Stimulated activated naive B cell treated with anti-CD40 and anti-IgM and Interleukin-4, amounts not matched to agents 10 μg/mL and 1 μg/mL and 100 μg/mL, for 72 hours (primary cell): Measurements from ENCODE around the gene CDH18.

ENCODE experiments used
- ATAC-seq, 2 donors: fragments of 150-1000 bp; cut with Tn5 transposase; replicated peaks; 2 replicates each; pipeline ENCODE4 v1.10.0; 2021; ENCODE audit warnings: moderate library complexity in 1 of 2
- DNase-seq: peaks from one replicate; pipeline ENCODE4 v3.0.0; 2021
- H3K27ac Mint-ChIP-seq: one replicate; pipeline ENCODE4 v1.8.0; 2022; ENCODE audit warnings: mild to moderate bottlenecking, mixed read lengths
- H3K27me3 Mint-ChIP-seq, 2 donors: one replicate each; pipeline ENCODE4 v1.8.0; 2022; ENCODE audit warnings: mixed read lengths in 2 of 2
- H3K36me3 Mint-ChIP-seq, 2 donors: one replicate each; pipeline ENCODE4 v1.8.0; 2022; ENCODE audit warnings: mixed read lengths in 2 of 2, mild to moderate bottlenecking in 1 of 2
- H3K4me1 Mint-ChIP-seq, 2 donors: one replicate each; pipeline ENCODE4 v1.8.0; 2022; ENCODE audit warnings: mixed read lengths in 2 of 2, mild to moderate bottlenecking in 1 of 2
- H3K4me3 Mint-ChIP-seq, 2 donors: one replicate each; pipeline ENCODE4 v1.8.0; 2022; ENCODE audit warnings: mild to moderate bottlenecking in 2 of 2, mixed read lengths in 2 of 2, moderate library complexity in 1 of 2
- H3K9me3 Mint-ChIP-seq, 2 donors: one replicate each; pipeline ENCODE4 v1.8.0; 2022; ENCODE audit warnings: mixed read lengths in 2 of 2, mild to moderate bottlenecking in 1 of 2

Gene CDH18

DNA sequence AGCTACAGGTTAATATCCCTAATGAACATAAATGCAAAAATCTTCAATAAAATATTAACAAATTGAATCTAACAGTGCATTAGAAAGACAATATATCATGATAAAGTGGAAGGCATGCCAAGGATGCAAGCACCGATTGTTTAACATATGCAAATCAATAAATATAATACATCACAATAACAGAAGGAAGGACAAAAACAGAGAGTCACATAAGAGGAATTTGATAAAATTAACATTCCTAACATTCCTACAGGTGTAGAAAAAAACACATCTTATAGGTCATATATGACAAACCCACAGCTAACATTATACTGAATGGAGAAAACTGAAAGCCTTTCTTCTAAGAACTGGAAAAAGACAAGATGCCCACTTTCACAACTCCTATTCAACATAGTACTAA is 297.0 kb downstream of the CDH18 start:
- Mint-ChIP-seq H3K4me3 (no peak overlapping the region), H3K36me3 (no peaks in the 10 kb centered on the region), H3K27ac (no peak overlapping the region), H3K9me3 (peaks cover 14 to 15% of the 10 kb centered on the region in 2 donors), H3K27me3 (no peaks in the 10 kb centered on the region), H3K4me1 (no peaks in the 10 kb centered on the region)
- no peak for ATAC-seq
- no peak for DNase-seq

DNA sequence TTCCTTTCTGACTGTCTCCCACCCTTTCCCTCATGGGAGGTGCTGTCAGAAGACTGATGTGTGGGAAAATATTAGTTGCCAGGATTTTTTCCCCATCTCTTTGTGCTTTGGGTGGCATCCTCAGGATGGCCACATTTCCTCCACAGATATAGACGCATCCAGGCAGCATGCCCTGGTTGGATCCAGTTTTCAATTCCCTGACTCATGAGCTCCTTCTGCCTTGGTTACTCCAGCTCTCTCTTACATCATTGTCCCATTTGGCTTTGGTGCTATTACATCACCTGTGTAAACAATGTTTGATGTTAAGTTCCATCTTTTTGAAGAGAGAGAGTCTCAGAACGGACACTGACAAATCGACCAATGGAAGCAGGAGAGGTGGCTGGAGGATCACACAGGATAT is 302.5 kb downstream of the CDH18 start:
- Mint-ChIP-seq H3K27ac (no peak overlapping the region), H3K4me3 (no peak overlapping the region), H3K27me3 (no peaks in the 10 kb centered on the region), H3K36me3 (no peaks in the 10 kb centered on the region), H3K4me1 (no peaks in the 10 kb centered on the region), H3K9me3 (peaks cover 14 to 15% of the 10 kb centered on the region in 2 donors)
- ATAC-seq, result no peak
- DNase-seq, result no peak

DNA sequence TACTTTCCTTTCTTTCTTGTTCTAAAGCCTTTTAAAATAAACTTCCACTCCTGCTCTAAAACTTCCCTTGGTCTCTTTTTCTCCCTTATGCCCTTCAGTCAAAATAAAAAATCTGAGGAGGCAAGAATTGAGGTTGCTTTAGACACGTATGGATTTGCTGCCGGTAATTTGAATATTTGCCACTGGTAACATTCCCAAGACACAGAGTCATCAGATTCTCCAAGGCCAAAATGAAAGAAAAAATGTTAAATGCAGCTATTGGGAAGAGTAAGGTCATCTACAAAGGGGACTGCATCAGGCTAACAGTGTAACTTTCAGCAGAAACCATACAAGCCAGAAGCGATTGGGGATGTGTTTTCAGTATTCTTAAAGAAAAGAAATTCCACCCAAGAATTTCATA is 311.1 kb downstream of the CDH18 start:
- no peaks in the 10 kb centered on the region for H3K36me3 Mint-ChIP-seq
- H3K27ac Mint-ChIP-seq, result no peak overlapping the region
- DNase-seq, result no peak
- ATAC-seq, result no peak
- no peak overlapping the region for H3K4me3 Mint-ChIP-seq
- peaks cover 5 to 9% of the 10 kb centered on the region in 2 donors for H3K9me3 Mint-ChIP-seq
- no peaks in the 10 kb centered on the region for H3K4me1 Mint-ChIP-seq
- H3K27me3 Mint-ChIP-seq, result no peaks in the 10 kb centered on the region

DNA sequence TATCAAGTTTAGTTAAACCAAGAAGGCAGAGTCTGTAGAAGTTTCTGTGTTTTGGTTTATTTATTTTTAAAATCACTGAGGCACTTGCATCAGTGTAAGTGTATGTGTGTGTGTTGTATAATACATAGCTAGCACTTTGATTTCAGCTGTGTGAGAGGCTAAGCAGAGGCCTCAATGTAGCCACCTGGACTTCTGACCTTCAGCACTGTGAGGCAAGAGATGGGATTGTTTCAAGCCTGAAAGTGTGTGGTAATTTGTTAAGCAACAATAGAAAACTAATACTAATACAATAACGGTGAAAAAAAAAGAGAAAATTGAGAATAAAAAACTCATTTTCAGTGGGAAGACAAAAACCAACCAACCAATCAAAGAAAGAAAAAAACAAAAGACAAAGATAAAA is 327.3 kb downstream of the CDH18 start:
- Mint-ChIP-seq H3K9me3 (no peaks in the 10 kb centered on the region), H3K4me3 (no peak overlapping the region), H3K4me1 (no peaks in the 10 kb centered on the region), H3K36me3 (no peaks in the 10 kb centered on the region), H3K27ac (no peak overlapping the region), H3K27me3 (no peaks in the 10 kb centered on the region)
- DNase-seq (no peak), ATAC-seq (no peak)

DNA sequence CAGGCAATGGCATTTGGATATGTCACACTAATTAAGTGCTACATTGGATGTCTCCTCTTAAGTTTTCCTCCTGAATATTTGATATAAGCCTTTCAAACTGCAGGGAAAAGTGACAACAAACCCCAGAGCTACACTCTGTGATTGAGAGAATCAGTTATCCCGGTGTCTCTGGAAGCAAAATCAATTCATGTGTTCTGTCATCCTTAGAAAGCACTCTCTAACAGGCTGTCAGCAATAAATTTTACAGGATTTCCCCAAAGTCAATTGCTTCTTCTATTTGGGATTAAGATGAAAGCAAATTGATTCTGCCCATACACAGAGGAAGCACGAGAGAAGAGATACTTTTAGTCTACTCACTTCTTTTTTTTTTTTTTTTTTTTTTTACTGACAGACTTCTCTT is 332.4 kb downstream of the CDH18 start:
- no peaks in the 10 kb centered on the region for H3K27me3 Mint-ChIP-seq
- H3K27ac Mint-ChIP-seq, result no peak overlapping the region

DNA sequence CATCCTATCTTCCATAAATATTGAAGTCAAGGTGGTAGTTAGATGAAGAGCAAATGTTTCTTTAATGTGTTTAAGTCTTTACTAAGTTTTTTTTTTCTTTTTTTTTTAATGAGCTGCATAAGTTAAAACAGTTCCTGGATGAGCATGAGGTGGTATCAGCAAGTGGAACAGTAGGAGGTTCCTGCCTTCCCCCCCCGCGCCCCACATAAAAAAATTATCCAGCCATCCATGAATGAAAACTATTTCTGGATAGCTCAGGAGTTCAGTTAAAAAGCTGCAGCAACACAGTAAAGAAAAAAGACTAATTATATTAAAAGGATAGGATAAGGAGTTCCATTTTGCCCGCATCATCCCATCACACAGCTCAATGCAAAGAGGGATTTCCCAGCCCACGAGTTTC is 349.5 kb downstream of the CDH18 start:
- Mint-ChIP-seq H3K9me3 (peaks cover 2 to 10% of the 10 kb centered on the region in 2 donors), H3K27me3 (no peaks in the 10 kb centered on the region), H3K36me3 (no peaks in the 10 kb centered on the region), H3K4me3 (no peak overlapping the region), H3K27ac (no peak overlapping the region), H3K4me1 (no peaks in the 10 kb centered on the region)
- DNase-seq, result no peak
- no peak for ATAC-seq

More for the DNA sequence above, 332.4 kb downstream of the CDH18 start:
- Mint-ChIP-seq H3K4me3 (no peak overlapping the region), H3K9me3 (no peaks in the 10 kb centered on the region), H3K36me3 (no peaks in the 10 kb centered on the region), H3K4me1 (no peaks in the 10 kb centered on the region)
- no peak for DNase-seq
- ATAC-seq, result no peak

DNA sequence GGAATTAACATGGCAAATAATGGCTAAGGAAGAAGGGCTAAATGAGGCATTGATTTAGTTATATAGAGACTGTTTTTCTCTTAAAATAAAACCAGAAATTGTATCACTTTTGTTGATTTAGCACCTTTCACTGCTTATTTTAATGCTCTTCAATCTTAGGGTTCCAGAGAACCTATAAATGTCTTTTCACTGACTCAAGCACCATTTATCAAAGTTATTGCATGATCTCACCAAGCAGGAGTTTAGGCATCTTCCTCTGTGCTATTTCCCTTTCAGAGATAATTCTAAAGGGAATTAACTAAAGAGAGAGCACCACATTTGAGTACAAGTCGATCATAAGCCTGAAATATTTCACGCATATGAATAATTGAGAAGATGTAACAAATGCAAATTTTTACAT is 357.1 kb downstream of the CDH18 start:
- H3K36me3 Mint-ChIP-seq, result no peaks in the 10 kb centered on the region
- no peaks in the 10 kb centered on the region for H3K27me3 Mint-ChIP-seq
- H3K4me3 Mint-ChIP-seq, result no peak overlapping the region
- no peak overlapping the region for H3K27ac Mint-ChIP-seq
- no peak for DNase-seq
- H3K4me1 Mint-ChIP-seq, result no peaks in the 10 kb centered on the region
- ATAC-seq, result no peak
- peaks cover 0 to 2% of the 10 kb centered on the region in 2 donors for H3K9me3 Mint-ChIP-seq

DNA sequence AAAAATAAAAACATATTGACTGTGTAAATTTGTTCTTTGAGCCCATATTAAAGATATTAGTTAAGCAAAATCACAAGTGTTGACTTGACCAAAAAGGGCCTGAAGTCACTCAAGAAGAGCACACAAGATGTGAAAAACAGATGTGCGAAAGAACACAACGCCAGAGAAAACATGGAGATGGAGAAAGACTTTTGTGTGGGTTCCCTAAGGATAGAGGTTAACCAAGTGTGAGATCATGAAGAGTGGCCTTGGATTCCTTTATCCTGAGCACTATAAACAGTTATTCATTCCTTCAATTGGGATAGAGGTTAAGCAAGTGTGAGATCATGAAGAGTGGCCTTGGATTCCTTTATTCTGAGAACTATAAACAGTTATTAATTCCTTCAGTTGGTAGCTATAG is 361.8 kb downstream of the CDH18 start:
- Mint-ChIP-seq H3K27me3 (no peaks in the 10 kb centered on the region), H3K36me3 (no peaks in the 10 kb centered on the region), H3K4me3 (no peak overlapping the region), H3K9me3 (peaks cover 0 to 2% of the 10 kb centered on the region in 2 donors), H3K4me1 (no peaks in the 10 kb centered on the region), H3K27ac (no peak overlapping the region)
- ATAC-seq (no peak), DNase-seq (no peak)

DNA sequence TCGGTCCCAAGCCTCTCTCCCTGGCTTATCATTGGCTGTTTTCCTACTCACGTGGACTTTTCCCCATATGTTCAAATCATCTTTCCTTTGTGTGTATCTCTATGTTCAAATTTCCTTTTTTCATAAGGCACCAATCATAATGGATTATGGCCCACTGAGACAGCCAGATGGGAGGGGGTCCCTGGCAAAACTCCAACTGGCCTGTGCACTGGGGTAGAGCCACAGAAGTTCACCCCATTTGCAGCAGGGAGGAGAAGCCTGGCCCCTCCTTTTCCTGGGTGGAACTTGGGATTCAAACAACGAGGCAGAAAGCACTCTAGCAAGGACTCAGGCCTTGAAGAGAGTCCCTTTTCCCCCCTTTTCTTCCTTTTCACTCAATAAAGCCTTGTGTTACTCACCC is 362.4 kb downstream of the CDH18 start:
- no peak for DNase-seq
- Mint-ChIP-seq H3K27ac (no peak overlapping the region), H3K4me3 (no peak overlapping the region), H3K4me1 (no peaks in the 10 kb centered on the region), H3K9me3 (peaks cover 0 to 2% of the 10 kb centered on the region in 2 donors), H3K27me3 (no peaks in the 10 kb centered on the region), H3K36me3 (no peaks in the 10 kb centered on the region)
- no peak for ATAC-seq

DNA sequence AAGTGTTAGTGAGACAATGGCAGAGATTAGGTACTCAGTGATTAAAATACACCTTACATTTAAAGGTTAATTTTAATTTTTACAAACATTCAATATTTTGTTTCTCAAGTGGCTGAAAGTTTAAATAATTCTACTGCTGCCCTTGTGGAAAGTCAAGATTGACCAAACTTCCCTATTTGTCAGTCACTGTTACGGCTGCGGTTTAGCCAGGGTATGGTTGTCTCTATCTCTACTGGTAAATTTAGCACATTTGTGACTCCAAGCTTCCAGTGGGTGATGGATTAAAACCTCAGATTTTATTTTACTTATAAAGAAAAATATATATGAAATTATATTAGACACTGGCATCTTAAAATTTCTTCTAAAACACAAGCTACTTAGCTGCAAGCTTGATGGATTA is 368.4 kb downstream of the CDH18 start:
- Mint-ChIP-seq H3K27ac (no peak overlapping the region), H3K4me3 (no peak overlapping the region), H3K4me1 (no peaks in the 10 kb centered on the region), H3K9me3 (peaks cover 0 to 1% of the 10 kb centered on the region in 2 donors), H3K27me3 (no peaks in the 10 kb centered on the region), H3K36me3 (no peaks in the 10 kb centered on the region)
- DNase-seq (no peak), ATAC-seq (no peak)

DNA sequence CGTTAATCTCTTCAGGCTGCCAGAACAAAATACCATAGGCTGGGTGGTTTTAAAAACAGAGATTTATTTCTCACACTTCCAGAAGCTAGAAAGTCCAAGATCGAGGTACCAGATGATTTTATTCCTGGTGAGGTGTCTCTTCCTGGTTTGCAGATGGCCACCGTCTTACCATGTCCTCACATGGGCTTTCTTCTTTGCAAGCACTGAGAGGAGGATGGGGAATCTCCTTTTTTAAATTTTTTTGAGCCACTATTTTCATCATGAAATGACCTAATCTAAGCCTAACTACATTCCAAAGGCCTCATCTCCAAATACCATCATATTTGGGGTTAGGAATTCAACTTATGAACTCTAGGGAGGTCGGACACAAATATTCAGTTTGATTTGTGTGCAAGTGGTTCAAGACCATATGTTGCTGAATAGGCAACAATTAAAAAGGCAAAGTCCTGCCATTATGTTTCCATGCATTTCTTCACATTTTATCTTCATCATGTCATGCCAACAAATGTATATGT is 371.2 kb downstream of the CDH18 start:
- Mint-ChIP-seq H3K36me3 (no peaks in the 10 kb centered on the region), H3K9me3 (peaks cover 0 to 1% of the 10 kb centered on the region in 2 donors), H3K4me1 (no peaks in the 10 kb centered on the region), H3K27ac (no peak overlapping the region), H3K27me3 (no peaks in the 10 kb centered on the region), H3K4me3 (no peak overlapping the region)
- DNase-seq, result no peak
- no peak for ATAC-seq

DNA sequence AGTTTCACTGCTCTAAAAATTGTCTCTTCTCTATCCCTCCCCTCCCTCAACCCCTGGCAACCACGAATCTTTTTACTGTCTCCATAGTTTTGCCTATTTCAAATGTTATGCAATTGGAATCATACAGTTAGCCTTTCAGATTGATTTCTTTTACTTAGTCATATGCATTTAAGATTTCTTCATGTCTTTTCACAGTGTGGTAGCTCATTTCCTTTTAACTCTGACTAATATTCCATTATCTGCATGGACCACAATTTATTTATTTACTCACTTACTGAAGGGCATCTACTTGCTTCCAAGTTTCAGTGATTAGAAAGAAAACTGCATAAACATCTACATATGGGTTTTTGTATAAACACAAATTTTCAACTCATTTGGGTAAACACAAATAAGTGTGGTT is 372.3 kb downstream of the CDH18 start:
- Mint-ChIP-seq H3K27ac (no peak overlapping the region), H3K4me3 (no peak overlapping the region), H3K9me3 (peaks cover 0 to 1% of the 10 kb centered on the region in 2 donors), H3K4me1 (no peaks in the 10 kb centered on the region), H3K27me3 (no peaks in the 10 kb centered on the region), H3K36me3 (no peaks in the 10 kb centered on the region)
- DNase-seq (no peak), ATAC-seq (no peak)

DNA sequence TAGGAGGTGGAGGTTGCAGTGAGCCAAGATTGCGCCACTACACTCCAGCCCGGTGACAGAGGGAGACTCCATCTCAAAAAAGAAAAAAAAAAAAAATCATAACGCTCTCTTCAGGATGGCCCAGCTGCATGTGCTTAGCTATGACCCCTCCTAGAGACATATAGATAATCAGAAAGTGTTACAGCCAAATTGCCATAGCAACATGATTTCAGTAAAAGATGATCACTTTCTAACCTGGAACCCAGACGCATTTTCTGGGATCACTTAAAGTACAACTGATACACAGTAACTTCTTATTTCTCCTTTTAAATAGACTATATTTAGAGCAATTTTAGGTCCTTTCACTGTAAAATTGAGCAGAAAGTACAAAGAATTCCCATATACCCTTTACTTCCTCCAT is 372.9 kb downstream of the CDH18 start:
- H3K4me3 Mint-ChIP-seq, result no peak overlapping the region
- DNase-seq (no peak), ATAC-seq (no peak)
- peaks cover 0 to 1% of the 10 kb centered on the region in 2 donors for H3K9me3 Mint-ChIP-seq
- H3K27ac Mint-ChIP-seq, result no peak overlapping the region
- H3K36me3 Mint-ChIP-seq, result no peaks in the 10 kb centered on the region
- no peaks in the 10 kb centered on the region for H3K4me1 Mint-ChIP-seq
- H3K27me3 Mint-ChIP-seq, result no peaks in the 10 kb centered on the region

DNA sequence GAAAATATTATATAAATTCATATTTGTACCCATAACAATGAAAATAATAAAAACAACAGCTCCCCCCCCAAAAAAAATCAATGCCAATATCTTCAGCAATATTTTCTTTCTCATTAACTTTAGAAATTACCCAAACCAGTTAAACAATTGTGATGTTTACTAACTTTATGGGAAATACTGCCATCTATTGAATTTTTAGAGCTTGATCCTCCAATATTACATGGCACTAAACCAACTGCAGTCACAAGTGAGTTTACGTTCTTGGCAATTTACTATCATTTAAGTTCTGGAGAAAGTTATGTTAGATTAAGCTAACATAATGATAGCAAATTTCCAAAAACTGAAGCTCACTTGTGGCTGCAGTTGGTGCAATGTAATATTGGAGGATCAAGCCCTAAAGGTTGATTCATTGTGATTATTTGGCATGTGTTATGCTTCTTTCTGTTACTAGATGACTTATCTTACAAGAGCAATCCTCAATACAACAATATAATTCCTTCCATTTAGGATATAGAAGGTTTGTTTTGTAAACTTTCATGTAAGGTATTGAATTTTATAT is 379.5 kb downstream of the CDH18 start:
- ATAC-seq (no peak), DNase-seq (no peak)
- Mint-ChIP-seq H3K4me1 (no peaks in the 10 kb centered on the region), H3K4me3 (no peak overlapping the region), H3K9me3 (no peaks in the 10 kb centered on the region), H3K27ac (no peak overlapping the region), H3K36me3 (no peaks in the 10 kb centered on the region), H3K27me3 (no peaks in the 10 kb centered on the region)

DNA sequence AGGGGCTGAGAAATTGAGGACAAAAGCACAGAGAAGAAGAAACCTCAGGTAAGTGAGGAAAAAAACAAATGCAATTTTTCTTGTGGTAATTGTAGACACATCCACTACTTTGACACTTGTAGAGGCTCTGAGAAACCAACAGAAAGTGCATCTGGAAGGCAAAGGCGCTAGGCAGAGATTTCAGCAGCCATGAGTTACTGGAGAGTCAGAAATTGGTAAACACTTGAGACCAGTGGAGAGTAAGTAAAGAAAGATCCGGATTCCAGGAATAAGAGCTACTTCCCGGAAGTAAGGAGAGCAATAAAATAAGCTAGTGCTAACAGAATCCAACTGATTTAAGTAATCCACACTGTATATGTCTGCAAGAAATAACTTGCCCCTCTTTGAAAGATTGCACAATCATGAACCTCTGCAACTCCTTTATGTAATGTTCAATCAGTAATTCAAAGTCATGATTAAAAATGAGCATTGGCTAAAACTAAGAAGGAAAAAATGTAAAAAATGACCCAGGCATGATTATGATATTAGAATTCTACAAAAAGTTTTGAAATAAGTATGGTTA is 382.1 kb downstream of the CDH18 start:
- ATAC-seq (no peak), DNase-seq (no peak)
- Mint-ChIP-seq H3K4me1 (no peaks in the 10 kb centered on the region), H3K36me3 (no peaks in the 10 kb centered on the region), H3K9me3 (peaks cover 0 to 1% of the 10 kb centered on the region in 2 donors), H3K27me3 (no peaks in the 10 kb centered on the region), H3K4me3 (no peak overlapping the region), H3K27ac (no peak overlapping the region)
